ENCODE measurements around the gene IGF2R.
"Not testable (repeated sequence)": the region's sequence is repeated elsewhere in the genome, so short reads cannot be mapped to it uniquely, and the experiment has no call there.

Gene IGF2R

DNA sequence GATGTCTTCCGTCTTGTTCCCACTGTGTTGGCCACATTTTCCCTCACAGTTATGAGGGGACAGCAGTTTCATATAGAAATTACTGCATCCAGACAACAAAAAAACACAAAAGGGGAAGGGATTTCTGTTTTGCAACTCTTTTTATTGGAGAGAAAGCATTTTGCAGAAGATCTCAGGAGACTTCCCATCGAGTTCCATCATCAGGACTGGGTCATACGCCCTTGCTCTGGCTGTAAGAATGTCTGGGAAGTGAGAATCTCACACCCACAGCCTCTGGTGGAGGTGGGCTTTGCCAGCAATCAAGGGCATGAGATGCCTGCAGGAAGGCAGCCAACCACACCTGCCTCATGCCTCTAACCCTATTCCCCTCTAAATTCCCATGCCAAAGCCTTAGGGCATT is 5.8 kb upstream of the IGF2R start:
- DNase-seq (ENCODE audit: low spot score) = no peak
- TF ChIP-seq, protein P1, sequence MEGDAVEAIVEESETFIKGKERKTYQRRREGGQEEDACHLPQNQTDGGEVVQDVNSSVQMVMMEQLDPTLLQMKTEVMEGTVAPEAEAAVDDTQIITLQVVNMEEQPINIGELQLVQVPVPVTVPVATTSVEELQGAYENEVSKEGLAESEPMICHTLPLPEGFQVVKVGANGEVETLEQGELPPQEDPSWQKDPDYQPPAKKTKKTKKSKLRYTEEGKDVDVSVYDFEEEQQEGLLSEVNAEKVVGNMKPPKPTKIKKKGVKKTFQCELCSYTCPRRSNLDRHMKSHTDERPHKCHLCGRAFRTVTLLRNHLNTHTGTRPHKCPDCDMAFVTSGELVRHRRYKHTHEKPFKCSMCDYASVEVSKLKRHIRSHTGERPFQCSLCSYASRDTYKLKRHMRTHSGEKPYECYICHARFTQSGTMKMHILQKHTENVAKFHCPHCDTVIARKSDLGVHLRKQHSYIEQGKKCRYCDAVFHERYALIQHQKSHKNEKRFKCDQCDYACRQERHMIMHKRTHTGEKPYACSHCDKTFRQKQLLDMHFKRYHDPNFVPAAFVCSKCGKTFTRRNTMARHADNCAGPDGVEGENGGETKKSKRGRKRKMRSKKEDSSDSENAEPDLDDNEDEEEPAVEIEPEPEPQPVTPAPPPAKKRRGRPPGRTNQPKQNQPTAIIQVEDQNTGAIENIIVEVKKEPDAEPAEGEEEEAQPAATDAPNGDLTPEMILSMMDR (IDR thresholded peaks at IDR 0.05; ENCODE audit: extremely low read depth, missing control alignments) = no peak

DNA sequence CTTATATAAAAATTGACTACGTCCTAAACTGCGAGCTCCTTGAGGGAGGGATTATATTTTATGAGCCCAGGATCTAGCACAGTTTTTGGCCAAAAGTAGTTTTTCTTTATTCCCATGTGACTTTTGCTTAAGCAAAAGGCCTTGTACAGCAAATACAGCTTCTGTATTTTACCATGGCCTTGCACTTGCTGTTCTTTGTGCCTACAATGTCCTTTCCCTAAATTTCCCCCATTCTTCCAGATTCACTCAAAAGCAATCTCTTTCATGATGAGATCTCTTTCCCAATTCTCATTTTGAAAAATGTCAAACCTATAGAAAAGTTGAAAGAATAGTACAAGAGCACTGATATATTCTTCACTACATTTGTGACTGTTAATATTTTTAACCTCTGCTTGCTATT is 4.8 kb upstream of the IGF2R start:
- TF ChIP-seq, protein P1 (IDR thresholded peaks at IDR 0.05; ENCODE audit: extremely low read depth, missing control alignments) = no peak
- DNase-seq (ENCODE audit: low spot score) = no peak

DNA sequence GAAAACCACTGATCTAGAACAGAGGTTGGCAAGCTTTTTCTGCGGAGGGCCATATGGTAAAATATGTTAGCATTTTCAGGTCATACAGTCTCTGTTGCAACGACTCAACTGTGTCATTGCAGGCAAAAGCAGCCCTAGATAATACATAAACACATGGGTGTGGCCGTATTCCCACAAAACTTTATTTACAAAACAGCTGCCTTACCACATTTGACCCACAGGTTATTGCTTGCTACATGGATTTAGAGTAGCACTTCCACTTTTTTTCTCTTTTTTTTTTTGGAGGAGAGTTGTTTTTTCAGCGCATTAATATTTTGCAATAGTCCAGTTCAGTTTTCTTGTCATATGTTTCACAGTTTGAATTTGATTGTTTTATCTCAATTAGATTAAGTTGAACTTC is 2.5 kb upstream of the IGF2R start:
- TF ChIP-seq, protein P1 (IDR thresholded peaks at IDR 0.05; ENCODE audit: extremely low read depth, missing control alignments) = no peak
- no peak for DNase-seq (ENCODE audit: low spot score)

DNA sequence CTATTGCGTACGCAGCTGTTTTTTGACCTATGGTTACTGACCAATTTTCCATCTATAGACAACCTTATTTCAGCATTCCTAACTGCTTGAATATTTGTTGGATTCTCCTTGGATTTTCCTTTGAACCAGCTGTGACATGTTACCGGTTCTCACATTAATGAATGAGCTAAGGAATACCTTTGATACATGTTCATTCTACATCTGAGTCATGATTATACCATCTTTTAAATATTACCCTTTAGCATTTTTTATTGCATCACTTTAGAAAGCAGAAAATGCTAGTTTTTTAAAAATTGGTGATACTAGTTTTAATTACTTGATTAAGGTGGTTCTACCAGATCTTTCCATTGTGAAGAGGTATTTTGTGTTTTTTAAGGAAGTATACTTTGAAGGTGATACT is 1.9 kb upstream of the IGF2R start:
- no peak for DNase-seq (ENCODE audit: low spot score)
- TF ChIP-seq, protein P1 (IDR thresholded peaks at IDR 0.05; ENCODE audit: extremely low read depth, missing control alignments) = no peak

DNA sequence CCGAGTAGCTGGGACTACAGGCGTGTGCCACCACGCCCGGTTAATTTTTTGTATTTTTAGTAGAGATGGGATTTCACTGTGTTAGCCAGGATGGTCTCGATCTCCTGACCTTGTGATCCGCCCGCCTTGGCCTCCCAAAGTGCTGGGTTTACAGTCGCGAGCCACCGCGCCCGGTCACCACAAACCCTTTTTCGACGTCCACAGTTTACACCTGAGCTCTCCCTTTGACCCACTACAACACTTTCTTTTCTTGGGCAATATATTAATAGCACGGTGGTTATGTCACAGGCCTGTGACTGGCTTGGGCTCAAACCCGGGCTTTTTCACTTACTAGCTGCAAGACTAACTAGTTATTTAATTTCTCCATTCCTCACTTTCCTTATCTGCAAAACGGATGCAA is 1.3 kb upstream of the IGF2R start:
- DNase-seq (ENCODE audit: low spot score) = not testable (repeated sequence)

DNA sequence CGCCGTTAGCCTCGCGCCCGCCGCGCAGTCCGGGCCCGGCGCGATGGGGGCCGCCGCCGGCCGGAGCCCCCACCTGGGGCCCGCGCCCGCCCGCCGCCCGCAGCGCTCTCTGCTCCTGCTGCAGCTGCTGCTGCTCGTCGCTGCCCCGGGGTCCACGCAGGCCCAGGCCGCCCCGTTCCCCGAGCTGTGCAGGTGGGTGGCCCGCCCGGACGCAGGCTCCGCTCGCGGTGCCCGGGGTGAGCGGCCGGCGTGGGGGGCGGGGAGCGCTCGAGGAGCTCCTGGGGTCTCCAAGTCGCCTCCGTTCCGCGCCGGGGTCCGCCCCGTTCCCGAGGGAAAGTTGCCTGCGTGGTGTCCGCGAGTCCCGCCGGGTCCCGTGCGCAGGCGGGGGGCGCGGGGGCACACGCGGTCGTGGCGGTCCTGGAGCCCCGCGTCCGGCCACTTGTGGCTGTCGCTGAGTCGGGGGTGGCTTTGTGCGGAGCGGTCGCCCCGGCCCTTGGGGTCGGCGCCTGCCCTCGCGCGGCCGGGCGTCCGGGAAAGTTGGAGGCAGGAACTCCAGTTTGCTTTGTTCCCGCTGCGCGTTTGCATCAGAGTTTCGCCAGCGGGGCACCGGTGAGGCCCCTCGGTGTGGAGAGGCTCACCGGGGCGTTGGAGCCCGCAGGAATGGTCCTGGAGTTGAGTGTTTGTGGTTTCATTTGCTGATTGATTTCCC is 476 bp downstream of the IGF2R start:
- TF ChIP-seq, protein P1 (IDR thresholded peaks at IDR 0.05; ENCODE audit: extremely low read depth, missing control alignments) = no peak
- no peak for DNase-seq (ENCODE audit: low spot score)

DNA sequence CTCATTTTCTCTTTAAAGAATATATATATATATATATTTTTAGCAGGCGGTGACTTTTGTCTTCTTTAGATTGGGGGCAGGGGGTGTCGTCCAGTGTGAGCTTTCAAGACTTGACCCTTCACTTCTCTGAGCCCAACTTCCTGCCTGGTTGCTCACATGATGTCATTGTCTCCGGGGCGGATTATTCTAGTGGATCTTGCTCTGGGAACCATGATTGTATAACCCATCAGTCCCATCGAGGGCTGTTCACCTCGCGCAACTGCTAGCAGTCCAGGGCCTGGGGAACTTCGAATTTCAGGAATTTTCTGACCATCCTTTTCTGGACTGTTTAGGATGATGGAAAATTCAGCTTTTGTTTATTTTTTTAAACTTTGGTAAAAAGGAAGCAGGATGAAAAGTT is 1.0 kb downstream of the IGF2R start:
- TF ChIP-seq, protein P1 (IDR thresholded peaks at IDR 0.05; ENCODE audit: extremely low read depth, missing control alignments) = no peak
- peak; percentile 73 for DNase-seq (ENCODE audit: low spot score)

DNA sequence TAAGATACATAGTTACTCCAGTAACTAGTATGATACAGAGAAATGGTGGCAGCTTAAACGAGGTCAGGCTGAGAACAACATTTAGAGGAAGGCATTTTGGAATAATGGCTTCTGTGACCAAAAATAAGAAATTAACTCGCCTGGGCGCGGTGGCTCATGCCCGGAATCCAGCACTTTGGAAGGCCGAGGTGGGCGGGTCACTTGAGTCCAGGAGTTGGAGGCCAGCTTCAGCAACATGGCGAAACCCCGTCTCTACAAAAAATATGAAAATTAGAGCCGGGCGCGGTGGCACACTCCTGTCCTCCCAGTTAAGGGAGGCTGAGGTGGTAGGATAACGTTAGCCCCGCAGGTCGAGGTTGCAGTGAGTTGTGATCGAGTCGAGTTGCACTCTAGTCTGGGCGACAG is 1.8 kb downstream of the IGF2R start:
- DNase-seq (ENCODE audit: low spot score) = no peak
- TF ChIP-seq, protein P1 (IDR thresholded peaks at IDR 0.05; ENCODE audit: extremely low read depth, missing control alignments) = no peak
